K562 (cell line): ENCODE data around the gene YIPF4. TPM values are rescaled to one million over a fixed set of nuclear protein-coding genes. Genes with fewer than 3 reads are reported as not detected.

Experiments
- DACH1 ChIP-seq: fragments of 450-650 bp; IDR thresholded peaks from 2 replicates; pipeline ENCODE4 v1.6.1; 2018; ENCODE audit not compliant: partially characterized antibody
- HDGF ChIP-seq: fragments of 450-650 bp; IDR thresholded peaks from 2 replicates; pipeline ENCODE4 v1.6.1; 2016
- HIVEP1 ChIP-seq: fragments of 250-450 bp; sonication (Bioruptor Pico); IDR thresholded peaks from 2 replicates; pipeline ENCODE4 v1.4.0; 2020; ENCODE audit warnings: mild to moderate bottlenecking
- MYNN ChIP-seq, 2 experiments: sonication (generic); formaldehyde crosslinking in 1 of 2; IDR thresholded peaks; 2 replicates each; pipeline versions ENCODE4 v1.5.0 to v1.6.1; 2016 to 2020; ENCODE audit warnings: antibody characterized with exemption in 1 of 2, missing genetic modification reagents in 1 of 2
- NFIC ChIP-seq: fragments of 450-650 bp; IDR thresholded peaks from 2 replicates; pipeline ENCODE4 v1.6.1; 2017; ENCODE audit warnings: mild to moderate bottlenecking, inconsistent platforms
- SMARCB1 ChIP-seq: IDR thresholded peaks from 2 replicates; pipeline ENCODE4 v1.6.1; 2011; ENCODE audit warnings: improper control_type of control experiment, low read depth; ENCODE audit not compliant: insufficient read length
- ZNF121 ChIP-seq: sonication (generic); formaldehyde crosslinking; conservative IDR thresholded peaks from 2 replicates; pipeline ENCODE4 v1.8.0; 2022; ENCODE audit warnings: missing genetic modification reagents
- polyA plus RNA-seq, 8 experiments: library from polyadenylated mRNA; depleted of rRNA in 4 of 8; stranded (reverse) in 5 of 8; unstranded in 3 of 8; fragments of >200 nt; fragmentation: Nextera tagmentation in 2 of 8; fragmentation: Illumina TruSeq in 1 of 8; extraction: Ambion mirVana in 2 of 8; extraction: Trizol in 1 of 8; gene quantifications; 2 replicates each; pipeline versions ENCODE4 v1.2.1 to v1.2.3, GENCODE V29; 2011 to 2014; ENCODE audit warnings: inconsistent platforms in 1 of 8, missing spikeins in 1 of 8
- total RNA-seq, 7 experiments: library from RNA; depleted of rRNA in 6 of 7; stranded (reverse); fragments of >200 nt in 6 of 7; fragmentation: Illumina TruSeq in 2 of 7; extraction: Trizol in 2 of 7; gene quantifications; 2 replicates each; pipeline versions ENCODE4 v1.2.1 to v1.2.3, GENCODE V29; 2011 to 2021; ENCODE audit warnings: low replicate concordance in 1 of 7
- TF ChIP-seq, protein P1 (sequence below): fragments of 450-650 bp; IDR thresholded peaks from 2 replicates; pipeline ENCODE4 v1.6.1; 2016; ENCODE audit warnings: antibody characterized with exemption
- TF ChIP-seq, protein P2 (sequence below): fragments of 200-800 bp; sonication (Bioruptor generic); IDR thresholded peaks from 2 replicates; pipeline ENCODE4 v1.6.1; 2017; ENCODE audit warnings: missing genetic modification characterization, missing compliant biosample characterization
- TF ChIP-seq, protein P3 (sequence below): sonication (generic); formaldehyde crosslinking; IDR thresholded peaks from 2 replicates; pipeline ENCODE4 v1.8.0; 2022; ENCODE audit warnings: missing genetic modification reagents, mild to moderate bottlenecking, moderate library complexity, borderline replicate concordance
- TF ChIP-seq, protein P4 (sequence below): fragments of 250-450 bp; sonication (Bioruptor Pico); IDR thresholded peaks from 2 replicates; pipeline ENCODE4 v1.8.0; 2021; ENCODE audit warnings: moderate library complexity, mild to moderate bottlenecking, inconsistent platforms

The YIPF4 gene
- total and polyA plus RNA-seq, 9 of the 15 experiments (the other 6 are each of a cell fraction or from before 2014, with no cell fraction given) = 4.9 to 46.9 (median 17.5) TPM

DNA sequence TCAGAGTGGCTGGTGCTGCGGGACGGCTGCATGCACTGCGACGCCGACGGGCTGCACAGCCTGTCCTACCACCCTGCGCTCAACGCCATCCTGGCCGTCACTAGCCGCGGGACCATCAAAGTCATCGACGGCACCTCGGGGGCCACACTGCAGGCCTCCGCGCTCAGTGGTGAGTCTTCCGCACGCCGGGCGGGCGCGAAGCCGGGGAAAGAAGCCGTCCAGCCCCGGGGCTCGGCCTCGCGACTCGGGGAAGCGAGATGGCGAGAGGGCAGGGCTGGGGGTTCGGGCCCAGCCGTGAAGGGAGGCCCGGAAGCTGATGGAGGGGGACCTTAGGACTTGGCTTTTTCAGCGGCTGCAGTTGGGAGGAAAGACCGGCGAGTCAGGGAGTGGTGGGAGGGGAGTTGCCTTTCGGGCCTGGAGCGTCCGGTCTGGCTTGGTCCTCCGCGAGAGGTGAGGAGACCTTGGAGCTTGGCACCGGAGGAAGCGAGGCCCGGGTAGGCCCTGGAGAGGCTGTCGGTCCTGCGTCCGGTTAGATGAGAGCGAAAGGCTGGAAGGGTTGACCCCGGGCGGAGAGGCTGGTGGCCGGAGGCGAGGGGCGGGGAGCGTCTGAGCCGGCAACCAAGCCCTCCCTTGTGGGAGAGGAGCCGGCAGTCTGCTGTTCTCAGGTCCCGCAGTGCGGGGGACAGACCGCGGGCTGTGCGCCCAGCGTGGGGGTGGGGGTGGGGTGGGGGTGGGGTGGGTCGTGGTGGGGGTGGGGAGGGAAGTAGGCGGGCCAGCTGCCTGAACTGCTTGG, 79.8 kb downstream of the YIPF4 start (continued):
- TF ChIP-seq, protein P1, sequence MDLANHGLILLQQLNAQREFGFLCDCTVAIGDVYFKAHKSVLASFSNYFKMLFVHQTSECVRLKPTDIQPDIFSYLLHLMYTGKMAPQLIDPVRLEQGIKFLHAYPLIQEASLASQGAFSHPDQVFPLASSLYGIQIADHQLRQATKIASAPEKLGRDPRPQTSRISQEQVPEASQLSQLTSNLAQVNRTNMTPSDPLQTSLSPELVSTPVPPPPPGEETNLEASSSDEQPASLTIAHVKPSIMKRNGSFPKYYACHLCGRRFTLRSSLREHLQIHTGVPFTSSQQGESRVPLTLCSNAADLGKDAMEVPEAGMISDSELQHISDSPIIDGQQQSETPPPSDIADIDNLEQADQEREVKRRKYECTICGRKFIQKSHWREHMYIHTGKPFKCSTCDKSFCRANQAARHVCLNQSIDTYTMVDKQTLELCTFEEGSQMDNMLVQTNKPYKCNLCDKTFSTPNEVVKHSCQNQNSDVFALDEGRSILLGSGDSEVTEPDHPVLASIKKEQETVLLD = no peak
- TF ChIP-seq, protein P2, sequence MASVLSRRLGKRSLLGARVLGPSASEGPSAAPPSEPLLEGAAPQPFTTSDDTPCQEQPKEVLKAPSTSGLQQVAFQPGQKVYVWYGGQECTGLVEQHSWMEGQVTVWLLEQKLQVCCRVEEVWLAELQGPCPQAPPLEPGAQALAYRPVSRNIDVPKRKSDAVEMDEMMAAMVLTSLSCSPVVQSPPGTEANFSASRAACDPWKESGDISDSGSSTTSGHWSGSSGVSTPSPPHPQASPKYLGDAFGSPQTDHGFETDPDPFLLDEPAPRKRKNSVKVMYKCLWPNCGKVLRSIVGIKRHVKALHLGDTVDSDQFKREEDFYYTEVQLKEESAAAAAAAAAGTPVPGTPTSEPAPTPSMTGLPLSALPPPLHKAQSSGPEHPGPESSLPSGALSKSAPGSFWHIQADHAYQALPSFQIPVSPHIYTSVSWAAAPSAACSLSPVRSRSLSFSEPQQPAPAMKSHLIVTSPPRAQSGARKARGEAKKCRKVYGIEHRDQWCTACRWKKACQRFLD (CRISPR knock-in tag) = no peak
- TF ChIP-seq HIVEP1 (CRISPR knock-in tag) (no peak), NFIC (peak; percentile 7; the same call in 1 of the 2 replicates), HDGF (peak; percentile 52; the same call in 1 of the 2 replicates), MYNN (IDR thresholded peaks at IDR 0.05) (no peak), MYNN (CRISPR knock-in tag; IDR thresholded peaks at IDR 0.05) (no peak), ZNF121 (CRISPR knock-in tag) (no peak), SMARCB1 (no peak), DACH1 (no peak)
- TF ChIP-seq, protein P3, sequence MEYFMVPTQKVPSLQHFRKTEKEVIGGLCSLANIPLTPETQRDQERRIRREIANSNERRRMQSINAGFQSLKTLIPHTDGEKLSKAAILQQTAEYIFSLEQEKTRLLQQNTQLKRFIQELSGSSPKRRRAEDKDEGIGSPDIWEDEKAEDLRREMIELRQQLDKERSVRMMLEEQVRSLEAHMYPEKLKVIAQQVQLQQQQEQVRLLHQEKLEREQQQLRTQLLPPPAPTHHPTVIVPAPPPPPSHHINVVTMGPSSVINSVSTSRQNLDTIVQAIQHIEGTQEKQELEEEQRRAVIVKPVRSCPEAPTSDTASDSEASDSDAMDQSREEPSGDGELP = 0 out of 2 replicates have a peak, but pooled peaks have one; percentile 42
- TF ChIP-seq, protein P4, sequence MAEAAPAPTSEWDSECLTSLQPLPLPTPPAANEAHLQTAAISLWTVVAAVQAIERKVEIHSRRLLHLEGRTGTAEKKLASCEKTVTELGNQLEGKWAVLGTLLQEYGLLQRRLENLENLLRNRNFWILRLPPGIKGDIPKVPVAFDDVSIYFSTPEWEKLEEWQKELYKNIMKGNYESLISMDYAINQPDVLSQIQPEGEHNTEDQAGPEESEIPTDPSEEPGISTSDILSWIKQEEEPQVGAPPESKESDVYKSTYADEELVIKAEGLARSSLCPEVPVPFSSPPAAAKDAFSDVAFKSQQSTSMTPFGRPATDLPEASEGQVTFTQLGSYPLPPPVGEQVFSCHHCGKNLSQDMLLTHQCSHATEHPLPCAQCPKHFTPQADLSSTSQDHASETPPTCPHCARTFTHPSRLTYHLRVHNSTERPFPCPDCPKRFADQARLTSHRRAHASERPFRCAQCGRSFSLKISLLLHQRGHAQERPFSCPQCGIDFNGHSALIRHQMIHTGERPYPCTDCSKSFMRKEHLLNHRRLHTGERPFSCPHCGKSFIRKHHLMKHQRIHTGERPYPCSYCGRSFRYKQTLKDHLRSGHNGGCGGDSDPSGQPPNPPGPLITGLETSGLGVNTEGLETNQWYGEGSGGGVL (CRISPR knock-in tag) = no peak
